HUES6 (cell line): Measurements from ENCODE around the gene HSDL2.
"Not testable (repeated sequence)": the region's sequence is repeated elsewhere in the genome, so short reads cannot be mapped to it uniquely, and the experiment has no call there.

ENCODE experiments used
- H3K27ac ChIP-seq: 2 replicates; pipeline ENCODE4 v1.7.0; 2013; ENCODE audit warnings: low read depth, mild to moderate bottlenecking, low read length, inconsistent platforms
- H3K27me3 ChIP-seq: 2 replicates; pipeline ENCODE4 v1.6.1; 2013; ENCODE audit warnings: low read length; ENCODE audit not compliant: control insufficient read depth, insufficient read depth
- H3K36me3 ChIP-seq: 2 replicates; pipeline ENCODE4 v1.6.1; 2013; ENCODE audit warnings: low read length; ENCODE audit not compliant: control insufficient read depth, insufficient read depth
- H3K4me1 ChIP-seq: 2 replicates; pipeline ENCODE4 v1.6.1; 2013; ENCODE audit warnings: low read length; ENCODE audit not compliant: control insufficient read depth, insufficient read depth
- H3K4me3 ChIP-seq: 2 replicates; pipeline ENCODE4 v1.5.1; 2013; ENCODE audit warnings: low read depth, low read length
- H3K9ac ChIP-seq: one replicate; pipeline ENCODE4 v1.6.1; 2013; ENCODE audit warnings: mild to moderate bottlenecking, low read length
- H3K9me3 ChIP-seq: 2 replicates; pipeline ENCODE4 v1.6.1; 2013; ENCODE audit warnings: low read depth, low read length; ENCODE audit not compliant: control insufficient read depth, insufficient read depth

Gene HSDL2

GRCh38 chr9:112401175-112401815, 21.4 kb downstream of the HSDL2 start:
- H3K27me3 ChIP-seq = no peaks in the 10 kb centered on the region
- no peak overlapping the region for H3K9ac ChIP-seq
- H3K27ac ChIP-seq = no peak overlapping the region
- H3K9me3 ChIP-seq = peaks cover 31% of the 10 kb centered on the region
- H3K4me1 ChIP-seq = no peaks in the 10 kb centered on the region
- H3K36me3 ChIP-seq = peaks cover 12% of the 10 kb centered on the region
- no peak overlapping the region for H3K4me3 ChIP-seq

GRCh38 chr9:112403614-112404201, 23.8 kb downstream of the HSDL2 start:
- H3K4me1 ChIP-seq = no peaks in the 10 kb centered on the region
- H3K9me3 ChIP-seq = peaks cover 15% of the 10 kb centered on the region
- H3K27me3 ChIP-seq = no peaks in the 10 kb centered on the region
- no peak overlapping the region for H3K4me3 ChIP-seq
- no peak overlapping the region for H3K27ac ChIP-seq
- H3K36me3 ChIP-seq = peaks cover 17% of the 10 kb centered on the region
- no peak overlapping the region for H3K9ac ChIP-seq

GRCh38 chr9:112404508-112404932, 24.6 kb downstream of the HSDL2 start:
- Histone ChIP-seq H3K9me3 (peaks cover 7% of the 10 kb centered on the region), H3K9ac (no peak overlapping the region), H3K36me3 (peaks cover 21% of the 10 kb centered on the region), H3K27ac (no peak overlapping the region), H3K4me1 (no peaks in the 10 kb centered on the region), H3K4me3 (no peak overlapping the region), H3K27me3 (no peaks in the 10 kb centered on the region)

GRCh38 chr9:112408275-112408674, 28.4 kb downstream of the HSDL2 start:
- H3K36me3 ChIP-seq = peaks cover 30% of the 10 kb centered on the region
- no peaks in the 10 kb centered on the region for H3K27me3 ChIP-seq

GRCh38 chr9:112408819-112409218, 28.9 kb downstream of the HSDL2 start:
- peaks cover 30% of the 10 kb centered on the region for H3K36me3 ChIP-seq
- H3K9ac ChIP-seq = no peak overlapping the region
- no peak overlapping the region for H3K27ac ChIP-seq
- no peaks in the 10 kb centered on the region for H3K27me3 ChIP-seq
- H3K4me1 ChIP-seq = no peaks in the 10 kb centered on the region
- H3K9me3 ChIP-seq = no peaks in the 10 kb centered on the region
- no peak overlapping the region for H3K4me3 ChIP-seq

More at GRCh38 chr9:112408275-112408674, 28.4 kb downstream of the HSDL2 start:
- Histone ChIP-seq H3K9me3 (no peaks in the 10 kb centered on the region), H3K9ac (no peak overlapping the region), H3K4me1 (no peaks in the 10 kb centered on the region), H3K4me3 (no peak overlapping the region), H3K27ac (no peak overlapping the region)

GRCh38 chr9:112409758-112410157, 29.9 kb downstream of the HSDL2 start:
- no peaks in the 10 kb centered on the region for H3K27me3 ChIP-seq
- H3K36me3 ChIP-seq = peaks cover 33% of the 10 kb centered on the region
- no peak overlapping the region for H3K9ac ChIP-seq
- no peak overlapping the region for H3K4me3 ChIP-seq
- no peaks in the 10 kb centered on the region for H3K4me1 ChIP-seq
- no peak overlapping the region for H3K27ac ChIP-seq
- no peaks in the 10 kb centered on the region for H3K9me3 ChIP-seq

- Histone ChIP-seq H3K4me1 (no peaks in the 10 kb centered on the region), H3K27ac (no peak overlapping the region), H3K36me3 (peaks cover 33% of the 10 kb centered on the region), H3K9me3 (no peaks in the 10 kb centered on the region), H3K4me3 (no peak overlapping the region), H3K27me3 (no peaks in the 10 kb centered on the region), H3K9ac (no peak overlapping the region)
These were observed 31.7 kb downstream of the HSDL2 start for GRCh38 chr9:112411626-112412027.

- H3K9ac ChIP-seq, H3K27ac ChIP-seq, H3K4me3 ChIP-seq, H3K9me3 ChIP-seq, H3K4me1 ChIP-seq, H3K27me3 ChIP-seq: not testable (repeated sequence)
- peaks cover 19% of the 10 kb centered on the region for H3K36me3 ChIP-seq
These were observed 33.8 kb downstream of the HSDL2 start for GRCh38 chr9:112413728-112414127.

GRCh38 chr9:112420208-112420607, 40.3 kb downstream of the HSDL2 start:
- H3K9me3 ChIP-seq = no peaks in the 10 kb centered on the region
- no peak overlapping the region for H3K9ac ChIP-seq
- H3K36me3 ChIP-seq = peaks cover 22% of the 10 kb centered on the region
- no peaks in the 10 kb centered on the region for H3K27me3 ChIP-seq
- H3K4me1 ChIP-seq = no peaks in the 10 kb centered on the region
- H3K27ac ChIP-seq = no peak overlapping the region
- no peak overlapping the region for H3K4me3 ChIP-seq

- no peaks in the 10 kb centered on the region for H3K27me3 ChIP-seq
- no peaks in the 10 kb centered on the region for H3K9me3 ChIP-seq
- no peak overlapping the region for H3K27ac ChIP-seq
These were observed 41.9 kb downstream of the HSDL2 start for GRCh38 chr9:112421771-112422222.

GRCh38 chr9:112422417-112423148, 42.7 kb downstream of the HSDL2 start:
- no peaks in the 10 kb centered on the region for H3K4me1 ChIP-seq
- H3K27ac ChIP-seq = no peak overlapping the region
- no peaks in the 10 kb centered on the region for H3K9me3 ChIP-seq
- H3K36me3 ChIP-seq = peaks cover 22% of the 10 kb centered on the region
- no peak overlapping the region for H3K4me3 ChIP-seq
- no peaks in the 10 kb centered on the region for H3K27me3 ChIP-seq
- no peak overlapping the region for H3K9ac ChIP-seq

More at GRCh38 chr9:112421771-112422222, 41.9 kb downstream of the HSDL2 start:
- no peak overlapping the region for H3K9ac ChIP-seq
- H3K4me1 ChIP-seq = no peaks in the 10 kb centered on the region
- no peak overlapping the region for H3K4me3 ChIP-seq
- H3K36me3 ChIP-seq = peaks cover 22% of the 10 kb centered on the region
